CD14-positive monocyte (primary cell): ENCODE results near the gene CHMP4B. TPM values are rescaled to one million over a fixed set of nuclear protein-coding genes. Genes with fewer than 3 reads are reported as not detected.

ENCODE experiments used
- DNase-seq, 3 donors: peaks; one replicate each; pipeline ENCODE4 v3.0.0-alpha.2; 2011 to 2022
- H2AFZ ChIP-seq: 2 replicates; pipeline ENCODE4 v1.6.0; 2012; ENCODE audit warnings: mild to moderate bottlenecking, low read depth, low read length, inconsistent platforms; ENCODE audit not compliant: insufficient read depth, poor library complexity, severe bottlenecking
- H3K27ac ChIP-seq, 2 donors: 1 replicate in 1 of 2; 2 replicates in 1 of 2; pipeline ENCODE4 v1.5.1; 2012 to 2013; ENCODE audit warnings: low read length in 2 of 2, control low read depth in 1 of 2, inconsistent platforms in 1 of 2, low read depth in 1 of 2, mild to moderate bottlenecking in 1 of 2
- H3K27me3 ChIP-seq, 2 donors: one replicate each; pipeline versions ENCODE4 v1.6.0 to v1.6.1; 2011 to 2013; ENCODE audit warnings: low read length in 2 of 2; ENCODE audit not compliant: control insufficient read depth in 2 of 2, insufficient read depth in 2 of 2
- H3K36me3 ChIP-seq, 2 donors: replicated peaks in 1 of 2; 1 replicate in 1 of 2; 2 replicates in 1 of 2; pipeline versions ENCODE4 v1.5.1 to v1.6.1; 2012 to 2013; ENCODE audit warnings: low read length in 2 of 2, control low read depth in 1 of 2, inconsistent platforms in 1 of 2, mild to moderate bottlenecking in 1 of 2; ENCODE audit not compliant: insufficient read depth in 2 of 2, control insufficient read depth in 1 of 2
- H3K4me1 ChIP-seq, 2 donors: 1 replicate in 1 of 2; 2 replicates in 1 of 2; pipeline versions ENCODE4 v1.5.1 to v1.6.1; 2012 to 2013; ENCODE audit warnings: low read length in 2 of 2, control low read depth in 1 of 2, inconsistent platforms in 1 of 2, mild to moderate bottlenecking in 1 of 2, moderate library complexity in 1 of 2; ENCODE audit not compliant: insufficient read depth in 2 of 2, control insufficient read depth in 1 of 2
- H3K4me2 ChIP-seq: replicated peaks from 2 replicates; pipeline ENCODE3; 2012; ENCODE audit warnings: low read length, moderate library complexity, mild to moderate bottlenecking; ENCODE audit not compliant: poor library complexity, severe bottlenecking; ENCODE audit errors: extremely low read depth
- H3K4me3 ChIP-seq, 3 experiments: fragments of 200-600 bp in 1 of 3; sonication (generic) in 1 of 3; replicated peaks in 1 of 3; 1 replicate in 2 of 3; 2 replicates in 1 of 3; pipeline ENCODE4 v1.5.1; 2011 to 2013; ENCODE audit warnings: low read length in 3 of 3, mild to moderate bottlenecking in 3 of 3, control low read depth in 2 of 3, low read depth in 2 of 3, inconsistent platforms in 1 of 3, moderate library complexity in 1 of 3
- H3K79me2 ChIP-seq: 2 replicates; pipeline ENCODE4 v1.6.0; 2012; ENCODE audit warnings: mild to moderate bottlenecking, control low read depth, inconsistent platforms, low read length, moderate library complexity; ENCODE audit not compliant: insufficient read depth
- H3K9ac ChIP-seq: 2 replicates; pipeline ENCODE4 v1.6.0; 2017; ENCODE audit warnings: low read length, mild to moderate bottlenecking; ENCODE audit not compliant: insufficient read depth, poor library complexity, severe bottlenecking
- H3K9me3 ChIP-seq, 2 donors: replicated peaks in 1 of 2; 1 replicate in 1 of 2; 2 replicates in 1 of 2; pipeline versions ENCODE4 v1.5.1 to v1.6.1; 2012 to 2013; ENCODE audit warnings: low read length in 2 of 2, control low read depth in 1 of 2; ENCODE audit not compliant: control insufficient read depth in 1 of 2, insufficient read depth in 1 of 2
- H4K20me1 ChIP-seq: 2 replicates; pipeline ENCODE4 v1.6.0; 2012; ENCODE audit warnings: mild to moderate bottlenecking, low read length, control low read depth, moderate library complexity; ENCODE audit not compliant: insufficient read depth
- H3K27ac Mint-ChIP-seq, 7 donors: one replicate each; pipeline ENCODE4 v1.8.0; 2020; ENCODE audit warnings: mild to moderate bottlenecking in 7 of 7, mixed read lengths in 7 of 7, moderate library complexity in 6 of 7, inconsistent platforms in 2 of 7
- H3K27me3 Mint-ChIP-seq, 3 donors: one replicate each; pipeline ENCODE4 v1.8.0; 2021 to 2022; ENCODE audit warnings: low read depth in 3 of 3, mild to moderate bottlenecking in 3 of 3, mixed read lengths in 3 of 3, moderate library complexity in 3 of 3, inconsistent platforms in 1 of 3
- H3K36me3 Mint-ChIP-seq, 2 donors: one replicate each; pipeline ENCODE4 v1.8.0; 2020; ENCODE audit warnings: mixed read lengths in 2 of 2, inconsistent platforms in 1 of 2, mild to moderate bottlenecking in 1 of 2
- H3K4me1 Mint-ChIP-seq: one replicate; pipeline ENCODE4 v1.8.0; 2020; ENCODE audit warnings: mild to moderate bottlenecking, mixed read lengths
- H3K4me3 Mint-ChIP-seq, 2 donors: one replicate each; pipeline ENCODE4 v1.8.0; 2020; ENCODE audit warnings: mild to moderate bottlenecking in 2 of 2, mixed read lengths in 2 of 2, moderate library complexity in 1 of 2
- H3K9me3 Mint-ChIP-seq, 7 donors: one replicate each; pipeline ENCODE4 v1.8.0; 2020 to 2022; ENCODE audit warnings: mixed read lengths in 7 of 7, mild to moderate bottlenecking in 6 of 7, moderate library complexity in 6 of 7, inconsistent platforms in 2 of 7
- WGBS: methylation state at CpG from one replicate; pipeline ENCODE4 v1.1.5; 2013; ENCODE audit warnings: missing lambda C conversion rate; ENCODE audit not compliant: insufficient coverage; 5-methylcytosine and 5-hydroxymethylcytosine counted together
- intact Hi-C, 2 donors: fragments of 100-400 bp; cut with micrococcal nuclease; formaldehyde crosslinking; loops; one replicate each; pipeline versions ENCODE4 v1.15.0 to v1.15.1; 2023
- polyA plus RNA-seq, 3 donors: library from polyadenylated mRNA; depleted of rRNA in 1 of 3; unstranded in 2 of 3; stranded (reverse) in 1 of 3; fragments of 300-500 nt in 2 of 3; fragments of >200 nt in 1 of 3; fragmentation: Illumina TruSeq in 2 of 3; gene quantifications; 1 replicate in 2 of 3; 2 replicates in 1 of 3; pipeline ENCODE4 v1.2.3, GENCODE V29; 2012 to 2021
- TF ChIP-seq, protein P1 (sequence below): fragments of 200-600 bp; IDR thresholded peaks from one replicate; pipeline ENCODE4 v1.8.0; 2022; ENCODE audit warnings: antibody characterized with exemption, mild to moderate bottlenecking

The CHMP4B gene
- polyA plus RNA-seq, 3 donors, result 7.1 to 181 (median 10.0) TPM

GRCh38 chr20:33766686-33767085 lies 44.5 kb upstream of the CHMP4B start:
- Mint-ChIP-seq H3K4me3 (no peak overlapping the region), H3K4me1 (no peaks in the 10 kb centered on the region), H3K27ac (no peak overlapping the region), H3K27me3 (peaks cover 0 to 3% (median 2%) of the 10 kb centered on the region in 3 donors), H3K9me3 (peaks cover 0 to 3% (median 0%) of the 10 kb centered on the region in 7 donors), H3K36me3 (peaks cover 45 to 62% of the 10 kb centered on the region in 2 donors)
- Histone ChIP-seq H4K20me1 (no peaks in the 10 kb centered on the region), H3K4me1 (no peaks in the 10 kb centered on the region), H3K36me3 (peaks cover 17 to 47% of the 10 kb centered on the region in 2 donors), H3K4me3 (no peak overlapping the region), H3K9ac (no peak overlapping the region), H3K79me2 (no peaks in the 10 kb centered on the region), H3K9me3 (no peaks in the 10 kb centered on the region), H3K4me2 (no peak overlapping the region), H3K27me3 (no peaks in the 10 kb centered on the region), H3K27ac (no peak overlapping the region), H2AFZ (no peak overlapping the region)
- DNase-seq, result no peak
- TF ChIP-seq, protein P1, sequence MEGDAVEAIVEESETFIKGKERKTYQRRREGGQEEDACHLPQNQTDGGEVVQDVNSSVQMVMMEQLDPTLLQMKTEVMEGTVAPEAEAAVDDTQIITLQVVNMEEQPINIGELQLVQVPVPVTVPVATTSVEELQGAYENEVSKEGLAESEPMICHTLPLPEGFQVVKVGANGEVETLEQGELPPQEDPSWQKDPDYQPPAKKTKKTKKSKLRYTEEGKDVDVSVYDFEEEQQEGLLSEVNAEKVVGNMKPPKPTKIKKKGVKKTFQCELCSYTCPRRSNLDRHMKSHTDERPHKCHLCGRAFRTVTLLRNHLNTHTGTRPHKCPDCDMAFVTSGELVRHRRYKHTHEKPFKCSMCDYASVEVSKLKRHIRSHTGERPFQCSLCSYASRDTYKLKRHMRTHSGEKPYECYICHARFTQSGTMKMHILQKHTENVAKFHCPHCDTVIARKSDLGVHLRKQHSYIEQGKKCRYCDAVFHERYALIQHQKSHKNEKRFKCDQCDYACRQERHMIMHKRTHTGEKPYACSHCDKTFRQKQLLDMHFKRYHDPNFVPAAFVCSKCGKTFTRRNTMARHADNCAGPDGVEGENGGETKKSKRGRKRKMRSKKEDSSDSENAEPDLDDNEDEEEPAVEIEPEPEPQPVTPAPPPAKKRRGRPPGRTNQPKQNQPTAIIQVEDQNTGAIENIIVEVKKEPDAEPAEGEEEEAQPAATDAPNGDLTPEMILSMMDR, result no peak
- WGBS, result 95% methylated on average over 7 of the region's 9 CpGs
- intact Hi-C loops, result no loop called here

GRCh38 chr20:33767777-33768138 lies 43.4 kb upstream of the CHMP4B start:
- DNase-seq, result no peak
- TF ChIP-seq, protein P1, result no peak
- H3K27me3 Mint-ChIP-seq, result peaks cover 0 to 3% (median 2%) of the 10 kb centered on the region in 3 donors
- H3K9ac ChIP-seq, result no peak overlapping the region
- H2AFZ ChIP-seq, result no peak overlapping the region
- intact Hi-C loops, result no loop called here
- H3K4me1 ChIP-seq, result no peaks in the 10 kb centered on the region
- H3K36me3 Mint-ChIP-seq, result peaks cover 45 to 60% of the 10 kb centered on the region in 2 donors
- no peaks in the 10 kb centered on the region for H3K9me3 ChIP-seq
- no peak overlapping the region for H3K27ac Mint-ChIP-seq
- H3K27ac ChIP-seq, result no peak overlapping the region
- H3K4me3 Mint-ChIP-seq, result no peak overlapping the region
- H4K20me1 ChIP-seq, result no peaks in the 10 kb centered on the region
- H3K4me2 ChIP-seq, result no peak overlapping the region
- peaks cover 17 to 41% of the 10 kb centered on the region in 2 donors for H3K36me3 ChIP-seq
- H3K9me3 Mint-ChIP-seq, result peaks cover 0 to 3% (median 0%) of the 10 kb centered on the region in 7 donors
- H3K79me2 ChIP-seq, result no peaks in the 10 kb centered on the region
- H3K4me1 Mint-ChIP-seq, result peaks cover 3% of the 10 kb centered on the region
- no peak overlapping the region for H3K4me3 ChIP-seq
- no peaks in the 10 kb centered on the region for H3K27me3 ChIP-seq
- WGBS, result no CpG with 5 or more reads among the region's 2 CpGs
